ENCODE results near the gene TMEM236.

TMEM236 gene

GRCh38 chr10:17731331-17732020 lies 20.5 kb upstream of the TMEM236 start:
- ChIA-PET POLR2A (ENCODE audit: low non-redundant PET) (no interaction called here), CTCF (interaction anchor here (0.6 to 0.7 kb wide), 2 partner anchors 11 to 16 kb away, joined by 3 read pairs; no protein-coding TSS in a partner anchor)
- DNase-seq (ENCODE audit: low spot score) = no peak
- TF ChIP-seq CTCF (conservative IDR thresholded peaks at IDR 0.05; ENCODE audit: low read depth) = no peak
- no peak overlapping the region for H3K27ac ChIP-seq

GRCh38 chr10:17733620-17734019 lies 18.4 kb upstream of the TMEM236 start:
- H3K27ac ChIP-seq = no peak overlapping the region
- TF ChIP-seq CTCF (conservative IDR thresholded peaks at IDR 0.05; ENCODE audit: low read depth) = no peak
- DNase-seq (ENCODE audit: low spot score) = no peak
- CTCF ChIA-PET = no interaction called here
- POLR2A ChIA-PET (ENCODE audit: low non-redundant PET) = no interaction called here

GRCh38 chr10:17734432-17735080 lies 17.4 kb upstream of the TMEM236 start:
- POLR2A ChIA-PET (ENCODE audit: low non-redundant PET) = no interaction called here
- no peak for DNase-seq (ENCODE audit: low spot score)
- no peak for TF ChIP-seq CTCF (conservative IDR thresholded peaks at IDR 0.05; ENCODE audit: low read depth)
- CTCF ChIA-PET = interaction anchor here (0.6 kb wide), 2 partner anchors 10 to 35 kb away, joined by 3 to 5 read pairs; no protein-coding TSS in a partner anchor
- H3K27ac ChIP-seq = no peak overlapping the region

- ChIA-PET POLR2A (ENCODE audit: low non-redundant PET) (no interaction called here), CTCF (interaction anchor here (0.6 kb wide), 1 partner anchor 10 kb away, joined by 3 read pairs; no protein-coding TSS in a partner anchor)
- H3K27ac ChIP-seq = no peak overlapping the region
- TF ChIP-seq CTCF (conservative IDR thresholded peaks at IDR 0.05; ENCODE audit: low read depth) = no peak
- DNase-seq (ENCODE audit: low spot score) = no peak
Observed at GRCh38 chr10:17735166-17735941, 16.6 kb upstream of the TMEM236 start.

GRCh38 chr10:17736223-17736622 lies 15.8 kb upstream of the TMEM236 start:
- ChIA-PET CTCF (interaction anchor here (0.6 kb wide), 1 partner anchor 147 kb away, joined by 3 read pairs; no protein-coding TSS in a partner anchor), POLR2A (ENCODE audit: low non-redundant PET) (no interaction called here)
- no peak for DNase-seq (ENCODE audit: low spot score)
- no peak for TF ChIP-seq CTCF (conservative IDR thresholded peaks at IDR 0.05; ENCODE audit: low read depth)
- H3K27ac ChIP-seq = no peak overlapping the region

Measured in RWPE1 (cell line).